Measurements from ENCODE around the gene CD84. TPM values are rescaled to one million over a fixed set of nuclear protein-coding genes. Genes with fewer than 3 reads are reported as not detected.

CD84 gene
- total RNA-seq, 1 donor from 2014 or later = not detected

GRCh38 chr1:160605792-160606479 lies 26.6 kb upstream of the CD84 start:
- no peaks in the 10 kb centered on the region for H3K9me3 Mint-ChIP-seq
- H3K4me3 Mint-ChIP-seq = no peak overlapping the region
- H3K27ac Mint-ChIP-seq = peak overlapping the region; percentile 39
- TF ChIP-seq CTCF (conservative IDR thresholded peaks at IDR 0.05) = no peak
- no peaks in the 10 kb centered on the region for H3K4me1 Mint-ChIP-seq (ENCODE audit: unreplicated experiment)
- no peak for DNase-seq (ENCODE audit: extremely low spot score, unreplicated experiment)
- H3K27me3 Mint-ChIP-seq = peaks cover 26% of the 10 kb centered on the region
- no peaks in the 10 kb centered on the region for H3K36me3 Mint-ChIP-seq

GRCh38 chr1:160605205-160605604 lies 25.9 kb upstream of the CD84 start:
- no peak for DNase-seq (ENCODE audit: extremely low spot score, unreplicated experiment)
- no peaks in the 10 kb centered on the region for H3K4me1 Mint-ChIP-seq (ENCODE audit: unreplicated experiment)
- H3K27me3 Mint-ChIP-seq = peaks cover 19% of the 10 kb centered on the region
- no peak overlapping the region for H3K27ac Mint-ChIP-seq
- no peaks in the 10 kb centered on the region for H3K36me3 Mint-ChIP-seq
- H3K4me3 Mint-ChIP-seq = no peak overlapping the region
- no peaks in the 10 kb centered on the region for H3K9me3 Mint-ChIP-seq
- no peak for TF ChIP-seq CTCF (conservative IDR thresholded peaks at IDR 0.05)

GRCh38 chr1:160597705-160598104 lies 18.4 kb upstream of the CD84 start:
- no peak for TF ChIP-seq CTCF (conservative IDR thresholded peaks at IDR 0.05)
- H3K9me3 Mint-ChIP-seq = no peaks in the 10 kb centered on the region
- no peak overlapping the region for H3K4me3 Mint-ChIP-seq
- no peak overlapping the region for H3K27ac Mint-ChIP-seq
- peaks cover 6% of the 10 kb centered on the region for H3K27me3 Mint-ChIP-seq
- H3K4me1 Mint-ChIP-seq (ENCODE audit: unreplicated experiment) = no peaks in the 10 kb centered on the region
- no peak for DNase-seq (ENCODE audit: extremely low spot score, unreplicated experiment)
- no peaks in the 10 kb centered on the region for H3K36me3 Mint-ChIP-seq

- Mint-ChIP-seq H3K4me3 (no peak overlapping the region), H3K9me3 (no peaks in the 10 kb centered on the region), H3K27ac (no peak overlapping the region), H3K4me1 (ENCODE audit: unreplicated experiment) (no peaks in the 10 kb centered on the region), H3K36me3 (no peaks in the 10 kb centered on the region), H3K27me3 (peaks cover 6% of the 10 kb centered on the region)
- DNase-seq (ENCODE audit: extremely low spot score, unreplicated experiment) = no peak
- no peak for TF ChIP-seq CTCF (conservative IDR thresholded peaks at IDR 0.05)
Observed at GRCh38 chr1:160597051-160597450, 17.8 kb upstream of the CD84 start.

GRCh38 chr1:160590488-160590887 lies 11.2 kb upstream of the CD84 start:
- no peaks in the 10 kb centered on the region for H3K36me3 Mint-ChIP-seq
- no peaks in the 10 kb centered on the region for H3K4me1 Mint-ChIP-seq (ENCODE audit: unreplicated experiment)
- DNase-seq (ENCODE audit: extremely low spot score, unreplicated experiment) = no peak
- H3K9me3 Mint-ChIP-seq = no peaks in the 10 kb centered on the region
- peaks cover 6% of the 10 kb centered on the region for H3K27me3 Mint-ChIP-seq
- H3K4me3 Mint-ChIP-seq = no peak overlapping the region
- H3K27ac Mint-ChIP-seq = no peak overlapping the region
- no peak for TF ChIP-seq CTCF (conservative IDR thresholded peaks at IDR 0.05)
